Metanephros (tissue), 1 donor: ENCODE results near the gene ADH4. TPM values are rescaled to one million over a fixed set of nuclear protein-coding genes. Genes with fewer than 3 reads are reported as not detected.

Experiments used
- total RNA-seq: library from RNA; depleted of rRNA; stranded (reverse); fragments of >200 nt; gene quantifications from one replicate; pipeline ENCODE4 v1.2.3, GENCODE V29; 2014

Gene ADH4
- total RNA-seq: 1.1 TPM

DNA sequence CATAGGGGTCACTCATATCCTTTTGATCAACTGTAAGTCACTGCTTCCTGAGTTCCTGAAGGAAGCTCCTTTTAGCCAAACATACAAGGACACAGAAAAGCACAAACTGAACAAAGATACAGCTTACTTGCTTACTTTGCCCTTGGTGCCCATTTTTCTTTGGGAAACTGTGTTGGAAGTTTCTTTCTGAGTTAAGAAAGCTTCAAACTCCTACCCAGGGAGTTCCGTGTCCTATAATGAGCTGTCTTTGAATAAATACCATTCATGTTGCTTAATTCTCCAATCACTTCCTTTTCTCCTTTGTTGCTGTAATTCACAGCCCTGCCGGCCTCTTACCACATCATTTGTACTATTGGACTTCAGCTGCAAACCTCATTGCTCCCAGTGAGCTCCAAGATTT lies at the start of gene ADH4:
Gene ADH4, minus strand, starts transcription at position 228 of the 400 bp plus-strand sequence. Its CDS starts 75 bp downstream, at position 153.

DNA sequence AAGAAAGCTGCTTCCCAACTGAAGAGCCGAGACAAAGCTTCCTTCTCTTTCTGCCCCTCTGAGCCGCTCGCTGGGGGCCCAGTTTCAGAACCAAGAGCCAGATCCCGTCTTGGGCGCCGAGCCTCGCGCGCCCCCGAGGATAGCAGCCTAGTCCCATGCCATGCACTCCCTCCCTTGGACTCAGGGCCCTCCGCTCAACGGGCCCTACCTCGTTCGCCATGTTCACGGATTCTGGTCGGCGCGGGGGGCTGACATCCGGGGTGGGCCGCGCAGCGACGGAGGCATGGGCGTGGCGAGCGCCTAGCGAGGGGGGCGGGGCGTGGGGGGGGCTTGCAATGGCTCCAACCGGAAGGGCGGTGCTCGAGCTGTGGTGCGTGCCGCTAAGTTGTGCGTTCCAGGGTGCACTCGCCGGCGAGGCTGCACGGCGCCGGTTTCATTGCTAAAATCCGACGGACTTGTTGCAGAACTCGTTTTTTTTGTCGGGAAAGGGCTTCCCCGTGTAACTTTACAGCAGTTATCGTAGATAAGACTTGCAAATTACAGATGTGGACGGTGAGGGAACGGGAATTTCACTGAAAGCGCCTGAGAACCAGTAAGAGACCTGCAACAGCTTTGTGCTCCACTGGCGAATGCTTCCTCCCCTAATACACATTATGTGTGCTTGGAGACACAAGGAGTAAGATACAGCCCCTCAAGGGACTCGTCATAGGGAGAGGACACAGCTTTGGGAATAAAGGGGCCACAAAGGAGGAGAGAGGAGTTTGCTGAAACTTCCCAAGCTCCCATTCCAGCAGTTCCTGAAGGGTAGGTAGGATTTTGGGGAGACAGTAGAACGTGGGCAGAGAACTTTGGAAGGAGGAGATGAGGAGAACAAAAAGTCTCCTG lies 55.4 kb downstream of the ADH4 start, which contains the start of gene ADH5:
Gene ADH5, minus strand, starts transcription at position 308 of the 885 bp plus-strand sequence. Its CDS starts 88 bp downstream, at position 220.

Other genes starting within 250 kb of the ADH4 start
- gene EIF4E, start 215.2 kb downstream of the ADH4 start, total RNA-seq: 97.7 TPM
- gene METAP1, start 148.6 kb downstream of the ADH4 start, total RNA-seq: 35.4 TPM
- gene ADH5, start 55.5 kb downstream of the ADH4 start, total RNA-seq: 108 TPM
- 8.8 TPM for gene ADH6, start 74.9 kb upstream of the ADH4 start, total RNA-seq
- 0.35 TPM for gene ADH1A, start 146.7 kb upstream of the ADH4 start, total RNA-seq
- gene ADH1B, start 177.1 kb upstream of the ADH4 start, total RNA-seq: 36.6 TPM
- gene ADH1C, start 208.4 kb upstream of the ADH4 start, total RNA-seq: 83.4 TPM